Skeletal muscle tissue (tissue), 4 donors: ENCODE measurements around the gene EBF4. TPM values are rescaled to one million over a fixed set of nuclear protein-coding genes. Genes with fewer than 3 reads are reported as not detected.
"Not testable (repeated sequence)": the region's sequence is repeated elsewhere in the genome, so short reads cannot be mapped to it uniquely, and the experiment has no call there.

Source experiments
- H3K27ac ChIP-seq: one replicate; pipeline ENCODE4 v1.7.0; 2013; ENCODE audit warnings: mild to moderate bottlenecking, low read depth, low read length, inconsistent platforms
- H3K27me3 ChIP-seq, 3 donors: one replicate each; pipeline ENCODE4 v1.7.0; 2013; ENCODE audit warnings: low read length in 3 of 3; ENCODE audit not compliant: control insufficient read depth in 3 of 3, insufficient read depth in 3 of 3
- H3K36me3 ChIP-seq, 3 donors: one replicate each; pipeline ENCODE4 v1.7.0; 2013; ENCODE audit warnings: low read length in 3 of 3; ENCODE audit not compliant: control insufficient read depth in 3 of 3, insufficient read depth in 3 of 3
- H3K4me1 ChIP-seq, 3 donors: one replicate each; pipeline ENCODE4 v1.7.0; 2013; ENCODE audit warnings: low read length in 3 of 3, mild to moderate bottlenecking in 3 of 3; ENCODE audit not compliant: control insufficient read depth in 3 of 3, insufficient read depth in 3 of 3
- H3K4me3 ChIP-seq, 3 donors: one replicate each; pipeline ENCODE4 v1.7.0; 2013; ENCODE audit warnings: low read length in 3 of 3
- H3K9ac ChIP-seq, 3 donors: one replicate each; pipeline ENCODE4 v1.7.0; 2013; ENCODE audit warnings: low read length in 3 of 3, mild to moderate bottlenecking in 3 of 3, moderate library complexity in 2 of 3, low read depth in 1 of 3
- H3K9me3 ChIP-seq, 3 donors: one replicate each; pipeline ENCODE4 v1.7.0; 2013; ENCODE audit warnings: low read length in 3 of 3; ENCODE audit not compliant: control insufficient read depth in 3 of 3
- total RNA-seq: library from RNA; depleted of rRNA; stranded (reverse); fragments of >200 nt; gene quantifications from one replicate; pipeline ENCODE4 v1.2.3, GENCODE V29; 2014
- donor health status: Osteomylitis.

The EBF4 gene
- total RNA-seq, 1 donor from 2014 or later, result 2.6 TPM

GRCh38 chr20:2760297-2760951 lies 67.8 kb downstream of the EBF4 start:
- Histone ChIP-seq H3K9me3 (no peaks in the 10 kb centered on the region), H3K4me3 (no peak overlapping the region), H3K27ac (no peak overlapping the region), H3K9ac (no peak overlapping the region), H3K4me1 (no peaks in the 10 kb centered on the region), H3K36me3 (no peaks in the 10 kb centered on the region), H3K27me3 (peaks cover 18 to 57% (median 44%) of the 10 kb centered on the region in 3 donors)

GRCh38 chr20:2760952-2761305 lies 68.3 kb downstream of the EBF4 start:
- no peak overlapping the region for H3K27ac ChIP-seq
- no peak overlapping the region for H3K4me3 ChIP-seq
- peaks cover 15 to 54% (median 41%) of the 10 kb centered on the region in 3 donors for H3K27me3 ChIP-seq
- H3K36me3 ChIP-seq, result no peaks in the 10 kb centered on the region
- H3K9me3 ChIP-seq, result no peaks in the 10 kb centered on the region
- H3K4me1 ChIP-seq, result no peaks in the 10 kb centered on the region
- no peak overlapping the region for H3K9ac ChIP-seq

DNA sequence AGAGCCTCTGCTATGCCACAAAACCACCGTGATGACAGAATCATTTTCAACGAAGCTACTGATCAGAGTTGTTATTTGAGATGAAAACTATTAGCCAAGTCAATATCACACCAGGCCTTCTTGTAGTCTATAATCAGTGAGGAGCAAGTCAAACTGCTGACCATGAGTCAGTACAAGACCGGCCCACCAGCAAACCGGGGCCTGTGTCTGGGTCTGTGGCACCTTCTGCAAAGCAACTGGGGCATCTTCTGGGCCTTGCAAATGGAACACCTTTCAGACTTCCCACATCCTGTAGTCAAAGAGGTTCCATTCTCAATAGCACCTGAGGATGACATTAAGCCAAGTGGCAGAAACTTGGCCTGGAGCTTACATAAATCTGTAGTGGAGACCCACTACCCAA lies 69.3 kb downstream of the EBF4 start:
- no peak overlapping the region for H3K4me3 ChIP-seq
- H3K4me1 ChIP-seq, result no peaks in the 10 kb centered on the region
- H3K9me3 ChIP-seq, result no peaks in the 10 kb centered on the region
- no peaks in the 10 kb centered on the region for H3K36me3 ChIP-seq
- no peak overlapping the region for H3K9ac ChIP-seq
- peaks cover 5 to 45% (median 31%) of the 10 kb centered on the region in 3 donors for H3K27me3 ChIP-seq
- no peak overlapping the region for H3K27ac ChIP-seq

- Histone ChIP-seq H3K27me3 (peaks cover 6 to 48% (median 33%) of the 10 kb centered on the region in 3 donors), H3K4me3 (no peak overlapping the region), H3K36me3 (no peaks in the 10 kb centered on the region), H3K9me3 (no peaks in the 10 kb centered on the region), H3K27ac (no peak overlapping the region), H3K9ac (no peak overlapping the region), H3K4me1 (no peaks in the 10 kb centered on the region)
Measured at GRCh38 chr20:2762578-2763131, 70.1 kb downstream of the EBF4 start.

DNA sequence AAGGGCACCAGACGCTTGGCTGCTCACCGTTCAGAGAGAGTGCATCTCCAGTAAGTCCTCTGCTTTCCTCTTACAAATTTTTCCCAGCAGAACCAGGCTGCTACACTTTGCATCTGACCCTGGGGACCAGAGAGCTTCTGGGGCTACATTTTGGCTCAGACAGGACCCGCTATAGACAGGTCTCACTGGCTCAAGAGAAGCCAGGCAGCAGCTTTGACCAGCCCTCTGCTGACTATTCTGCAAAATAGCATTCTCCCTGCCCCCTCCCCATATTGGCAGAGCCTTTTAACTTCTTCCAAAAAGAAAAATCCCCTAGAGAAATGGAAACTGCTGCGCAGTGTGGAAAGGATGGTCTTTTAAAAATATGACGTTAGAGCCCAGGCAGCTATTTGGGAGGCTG lies 70.6 kb downstream of the EBF4 start:
- Histone ChIP-seq H3K27me3 (peaks cover 10 to 53% (median 35%) of the 10 kb centered on the region in 3 donors), H3K4me3 (no peak overlapping the region), H3K27ac (no peak overlapping the region), H3K9ac (no peak overlapping the region), H3K4me1 (peaks cover 0 to 3% (median 0%) of the 10 kb centered on the region in 3 donors), H3K9me3 (no peaks in the 10 kb centered on the region), H3K36me3 (no peaks in the 10 kb centered on the region)

DNA sequence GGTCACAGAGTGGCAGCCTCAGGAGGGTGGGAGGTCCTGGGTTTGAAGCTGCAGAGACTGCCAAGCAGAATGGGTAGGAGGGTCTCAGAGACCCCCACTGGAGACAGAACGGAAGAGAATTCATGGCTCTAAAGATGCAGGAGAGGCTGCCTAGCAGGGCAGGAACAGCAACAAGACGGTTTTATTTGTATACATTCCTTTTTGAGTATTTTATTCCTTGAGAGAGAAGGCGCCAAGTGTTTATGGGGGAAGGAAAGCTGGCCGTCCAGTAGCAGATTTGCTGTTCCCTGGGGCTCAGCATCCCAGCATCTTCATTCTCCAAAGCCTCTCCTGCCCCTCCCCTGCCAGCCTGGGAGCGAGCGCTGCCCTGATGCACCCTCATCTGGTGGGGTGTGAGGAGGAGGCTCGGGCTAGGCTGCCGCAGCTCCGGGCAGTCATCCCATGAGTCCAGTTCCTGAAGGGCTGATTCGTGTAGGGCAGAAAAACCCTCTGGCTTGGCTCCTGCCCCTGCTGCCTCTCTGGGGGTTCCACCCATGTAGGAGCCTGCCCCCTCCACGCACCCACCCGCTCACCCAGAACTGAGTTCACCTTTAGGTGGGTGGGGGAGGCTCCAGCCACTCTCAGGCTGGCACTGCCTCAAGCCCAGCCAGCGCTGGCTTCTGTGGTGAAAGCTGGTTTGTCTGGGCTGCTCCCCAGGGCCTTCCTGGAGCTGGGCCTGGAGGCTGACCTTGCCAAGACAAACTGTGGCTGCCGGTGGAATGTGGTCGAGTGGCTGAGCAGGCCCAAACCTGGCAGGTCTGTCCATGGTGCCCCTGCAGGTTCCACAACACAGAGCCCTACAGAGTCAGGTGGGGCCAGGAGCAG lies 75.4 kb downstream of the EBF4 start:
- H3K9me3 ChIP-seq, result peaks cover 0 to 2% (median 0%) of the 10 kb centered on the region in 3 donors
- H3K27ac ChIP-seq, result no peak overlapping the region
- no peak overlapping the region for H3K9ac ChIP-seq
- peaks cover 0 to 7% (median 0%) of the 10 kb centered on the region in 3 donors for H3K4me1 ChIP-seq
- H3K27me3 ChIP-seq, result peaks cover 15 to 39% (median 34%) of the 10 kb centered on the region in 3 donors
- H3K4me3 ChIP-seq, result no peak overlapping the region
- no peaks in the 10 kb centered on the region for H3K36me3 ChIP-seq

GRCh38 chr20:2768632-2769015 lies 76.0 kb downstream of the EBF4 start:
- Histone ChIP-seq H3K36me3 (no peaks in the 10 kb centered on the region), H3K4me3 (no peak overlapping the region), H3K9ac (no peak overlapping the region), H3K4me1 (peaks cover 0 to 7% (median 0%) of the 10 kb centered on the region in 3 donors), H3K27ac (no peak overlapping the region), H3K27me3 (peaks cover 15 to 36% (median 29%) of the 10 kb centered on the region in 3 donors), H3K9me3 (peaks cover 0 to 2% (median 0%) of the 10 kb centered on the region in 3 donors)

DNA sequence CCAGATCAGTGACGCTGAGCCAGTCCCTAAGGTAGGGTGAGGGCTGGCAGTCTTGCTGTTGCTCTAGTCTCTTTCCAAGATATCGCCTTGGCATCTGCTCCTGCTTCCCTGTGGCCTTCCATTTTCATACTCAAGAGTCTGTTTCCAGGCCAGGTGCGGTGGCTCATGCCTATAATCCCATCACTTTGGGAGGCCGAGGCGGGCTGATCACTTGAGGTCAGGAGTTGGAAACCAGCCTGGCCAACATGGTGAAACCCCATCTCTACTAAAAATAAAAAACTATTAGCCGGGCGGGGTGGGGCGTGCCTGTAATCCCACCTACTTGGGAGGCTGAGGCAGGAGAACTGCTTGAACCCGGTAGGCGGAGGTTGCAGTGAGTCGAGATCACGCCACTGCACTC lies 77.5 kb downstream of the EBF4 start:
- not testable (repeated sequence) for H3K36me3 ChIP-seq, H3K9me3 ChIP-seq
- H3K27me3 ChIP-seq, result peaks cover 15 to 30% (median 23%) of the 10 kb centered on the region in 3 donors

GRCh38 chr20:2771631-2772080 lies 79.1 kb downstream of the EBF4 start:
- H3K36me3 ChIP-seq, result no peaks in the 10 kb centered on the region
- no peak overlapping the region for H3K27ac ChIP-seq
- no peak overlapping the region for H3K4me3 ChIP-seq
- H3K9me3 ChIP-seq, result peaks cover 0 to 3% (median 2%) of the 10 kb centered on the region in 3 donors
- H3K27me3 ChIP-seq, result peaks cover 15 to 30% (median 23%) of the 10 kb centered on the region in 3 donors
- H3K4me1 ChIP-seq, result peaks cover 0 to 7% (median 0%) of the 10 kb centered on the region in 3 donors
- no peak overlapping the region for H3K9ac ChIP-seq

More for the DNA sequence above, 77.5 kb downstream of the EBF4 start:
- H3K4me1 ChIP-seq, H3K9ac ChIP-seq, H3K27ac ChIP-seq, H3K4me3 ChIP-seq: not testable (repeated sequence)

- peaks cover 8 to 22% (median 9%) of the 10 kb centered on the region in 3 donors for H3K27me3 ChIP-seq
- H3K9ac ChIP-seq, result no peak overlapping the region
Measured at GRCh38 chr20:2773812-2774211, 81.2 kb downstream of the EBF4 start.

More at GRCh38 chr20:2773812-2774211, 81.2 kb downstream of the EBF4 start:
- Histone ChIP-seq H3K4me1 (no peaks in the 10 kb centered on the region), H3K9me3 (peaks cover 0 to 3% (median 2%) of the 10 kb centered on the region in 3 donors), H3K27ac (no peak overlapping the region), H3K4me3 (no peak overlapping the region), H3K36me3 (no peaks in the 10 kb centered on the region)
